NCI-H1436 treated with DMSO at 0.1 percent for 48 hours (cell line): ENCODE measurements around the gene ANKRD11.
"Not testable (repeated sequence)": the region's sequence is repeated elsewhere in the genome, so short reads cannot be mapped to it uniquely, and the experiment has no call there.

ENCODE experiments used
- DNase-seq: peaks from one replicate; lab custom pipeline; 2025; lab: John Stamatoyannopoulos, UW

ANKRD11 gene

DNA sequence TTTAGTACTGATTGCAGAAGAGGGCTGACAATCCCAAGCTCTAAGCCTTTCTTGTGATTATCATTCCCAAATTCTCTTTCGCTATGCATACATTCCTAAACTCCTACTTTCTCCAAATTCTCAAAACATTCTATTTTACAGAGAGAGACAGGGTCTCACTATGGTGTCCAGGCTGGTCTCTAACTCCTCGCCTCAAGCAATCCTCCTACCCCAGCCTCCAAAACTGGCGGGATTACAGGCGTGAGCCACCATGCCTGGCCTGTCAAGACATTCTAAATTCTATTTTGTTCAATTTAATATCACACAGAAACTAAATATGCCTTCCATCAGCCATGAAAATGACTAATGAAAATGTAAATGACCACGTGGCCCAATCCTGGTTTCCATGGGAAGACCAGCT, 39.8 kb downstream of the ANKRD11 start:
- no peak for DNase-seq

- DNase-seq = no peak
These were observed 40.5 kb downstream of the ANKRD11 start for GRCh38 chr16:89449726-89450335.

DNA sequence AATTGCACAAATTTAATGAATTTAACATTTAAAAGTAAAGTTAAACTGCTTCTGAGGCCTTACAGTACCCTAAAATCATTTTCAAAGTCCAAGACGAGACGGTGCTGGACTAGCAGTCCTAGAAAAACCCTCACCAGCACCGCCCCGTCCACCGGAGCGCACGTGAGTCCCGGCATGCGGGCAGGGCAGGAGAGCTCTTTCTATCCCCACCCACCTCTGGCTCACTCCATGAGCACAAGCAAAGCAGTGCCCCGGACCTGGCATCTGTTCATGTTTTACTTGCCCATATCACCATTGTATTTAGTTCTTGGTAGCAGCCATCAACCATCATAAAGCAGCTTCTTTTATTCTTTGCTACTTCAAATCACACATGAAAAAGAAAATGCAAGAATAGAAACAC, 41.7 kb downstream of the ANKRD11 start:
- no peak for DNase-seq

- no peak for DNase-seq
These were observed 43.4 kb downstream of the ANKRD11 start for GRCh38 chr16:89446975-89447293.

DNA sequence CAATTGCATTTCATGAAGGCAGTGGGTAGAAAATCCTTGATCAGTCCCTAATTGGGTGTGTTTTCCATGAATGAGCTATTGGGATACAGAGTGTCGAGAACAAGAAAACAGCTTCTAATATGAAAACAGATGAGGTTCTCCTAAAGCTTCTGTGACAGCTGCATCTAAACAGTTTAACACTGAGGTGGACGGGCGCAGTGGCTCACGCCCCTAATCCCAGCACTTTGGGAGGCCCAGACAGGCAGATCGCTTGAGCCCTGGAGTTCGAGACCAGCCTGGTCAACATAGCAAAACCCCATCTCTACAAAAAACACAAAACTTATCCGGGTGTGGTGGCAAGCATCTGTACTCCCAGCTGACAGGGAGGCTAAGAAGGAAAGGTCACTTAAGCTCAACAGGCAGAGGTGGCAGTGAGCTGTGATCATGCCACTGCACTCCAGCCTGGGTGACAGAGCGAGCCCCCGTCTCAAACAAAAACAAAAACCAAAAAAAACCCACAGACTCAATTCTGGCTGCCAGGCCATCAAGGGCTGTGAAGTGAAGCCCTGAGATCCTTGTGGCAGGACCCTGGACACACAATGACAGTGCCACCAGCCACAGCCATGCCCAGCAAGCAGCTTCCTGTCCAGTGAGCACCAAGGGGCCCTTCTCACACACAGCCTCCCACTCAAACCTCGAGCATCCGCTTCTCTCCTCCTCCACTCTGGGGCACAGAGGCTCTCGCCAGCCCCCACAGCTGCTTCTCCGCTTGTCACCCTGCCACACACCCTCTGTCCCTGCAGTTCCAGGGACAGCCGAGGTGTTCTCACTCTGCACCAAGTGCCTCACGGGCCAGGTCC, 44.0 kb downstream of the ANKRD11 start:
- no peak for DNase-seq

- DNase-seq = no peak
These were observed 45.2 kb downstream of the ANKRD11 start for GRCh38 chr16:89445166-89445565.

DNA sequence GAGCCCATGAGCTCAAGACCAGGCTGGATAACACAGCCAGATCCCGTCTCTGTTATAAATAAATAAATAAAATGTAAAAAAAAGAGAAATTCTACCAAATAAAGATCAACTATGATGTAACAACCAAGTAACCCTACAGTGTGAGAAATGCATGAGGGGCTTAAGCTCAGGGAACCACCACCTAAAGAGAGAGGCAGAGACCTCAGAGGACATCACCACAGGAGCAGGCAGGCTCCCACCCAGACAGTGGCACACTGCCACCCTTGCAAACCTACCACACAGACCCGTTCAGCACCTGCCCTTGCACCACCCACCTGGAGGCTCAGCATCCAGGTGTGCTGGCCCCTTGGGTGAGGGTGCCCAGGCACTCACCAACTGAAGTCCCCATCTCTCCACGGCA, 45.6 kb downstream of the ANKRD11 start:
- DNase-seq = no peak

DNA sequence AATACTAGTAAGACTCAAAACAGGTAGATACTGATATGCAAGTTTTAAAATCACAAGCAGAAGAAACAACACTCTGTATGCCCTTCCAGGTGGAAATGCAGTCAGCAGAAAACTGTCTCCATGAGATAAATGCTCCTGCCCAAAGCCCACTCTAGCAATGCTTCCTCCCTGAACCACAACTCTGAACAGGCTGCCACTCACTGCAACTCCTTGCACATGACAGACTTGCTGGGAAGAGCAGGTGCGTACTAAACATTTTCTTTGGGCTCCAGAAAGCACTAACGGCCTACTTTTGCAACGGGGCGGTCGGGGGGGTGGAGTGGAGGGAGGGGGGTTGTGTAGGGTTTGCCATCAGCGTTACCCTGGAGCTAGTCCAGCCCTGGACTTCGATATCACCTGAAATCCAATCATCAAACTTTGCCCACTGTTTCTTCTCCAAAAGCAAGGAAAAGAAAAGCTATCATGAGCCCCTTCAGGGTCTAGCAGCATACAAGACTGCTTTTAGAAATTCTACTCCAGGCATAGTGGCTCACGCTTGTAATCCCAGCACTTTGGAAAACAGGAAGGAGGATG, 46.1 kb downstream of the ANKRD11 start:
- DNase-seq = no peak

DNA sequence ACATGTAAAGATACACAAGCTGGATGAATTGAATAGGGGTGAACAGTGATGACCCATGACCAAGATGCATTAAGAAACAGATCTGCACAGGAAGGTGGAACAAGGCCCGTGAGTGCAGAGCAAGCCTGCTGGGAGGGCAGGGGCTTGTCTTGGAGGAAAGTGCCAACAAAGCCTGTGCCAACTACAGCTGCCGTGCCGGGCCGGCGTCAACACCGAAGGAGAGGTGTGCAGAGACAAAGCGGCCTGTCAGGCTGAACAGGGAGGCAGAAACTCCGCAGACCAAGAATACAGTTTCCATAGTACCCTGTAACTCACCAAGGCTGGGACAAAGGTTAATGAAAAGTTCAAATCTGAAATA, 46.7 kb downstream of the ANKRD11 start:
- DNase-seq = no peak

- no peak for DNase-seq
These were observed 47.2 kb downstream of the ANKRD11 start for GRCh38 chr16:89442990-89443726.

- no peak for DNase-seq
These were observed 47.8 kb downstream of the ANKRD11 start for GRCh38 chr16:89442588-89442987.

DNA sequence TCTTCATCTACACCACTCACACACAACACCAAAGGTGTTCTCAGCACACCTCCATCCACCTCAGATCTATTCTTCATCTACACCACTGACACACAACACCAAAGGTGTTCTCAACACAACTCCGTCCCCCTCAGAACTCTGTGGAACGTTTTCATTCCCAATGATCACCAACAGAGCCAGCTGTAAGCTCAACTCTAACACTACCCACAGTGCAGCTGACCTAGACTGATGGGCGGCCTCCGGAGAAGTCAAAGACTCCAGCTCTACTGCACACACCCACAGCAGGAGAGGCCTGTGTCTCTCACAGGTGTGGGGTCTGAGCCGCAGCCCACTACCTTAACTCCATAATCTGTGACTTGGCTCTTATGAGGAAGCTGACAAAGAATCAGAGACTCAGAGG, 50.7 kb downstream of the ANKRD11 start:
- no peak for DNase-seq

- DNase-seq = no peak
These were observed 52.4 kb downstream of the ANKRD11 start for GRCh38 chr16:89437991-89438390.

GRCh38 chr16:89437251-89437987, 52.9 kb downstream of the ANKRD11 start:
- no peak for DNase-seq

- no peak for DNase-seq
These were observed 54.0 kb downstream of the ANKRD11 start for GRCh38 chr16:89436366-89436765.

GRCh38 chr16:89435059-89435458, 55.3 kb downstream of the ANKRD11 start:
- not testable (repeated sequence) for DNase-seq

DNA sequence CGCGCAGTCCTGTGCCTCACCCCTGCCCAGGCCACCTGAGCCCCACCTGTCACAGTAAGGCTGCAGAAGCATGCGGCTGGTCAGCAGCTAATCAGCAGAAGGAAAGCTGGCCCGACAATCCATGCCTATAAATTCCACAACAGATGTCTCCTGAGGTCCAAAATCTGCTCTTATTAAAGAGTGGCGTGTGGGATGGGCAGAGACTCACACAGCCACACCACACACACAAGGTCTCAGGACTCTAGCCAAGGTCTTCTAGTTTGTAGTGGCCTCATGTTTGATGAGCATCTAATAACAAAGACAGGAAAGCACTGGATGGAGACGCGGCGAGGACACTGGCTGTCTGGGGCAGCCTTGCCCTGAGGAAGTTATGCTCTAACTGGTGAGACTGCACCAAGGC, 55.9 kb downstream of the ANKRD11 start:
- no peak for DNase-seq

DNA sequence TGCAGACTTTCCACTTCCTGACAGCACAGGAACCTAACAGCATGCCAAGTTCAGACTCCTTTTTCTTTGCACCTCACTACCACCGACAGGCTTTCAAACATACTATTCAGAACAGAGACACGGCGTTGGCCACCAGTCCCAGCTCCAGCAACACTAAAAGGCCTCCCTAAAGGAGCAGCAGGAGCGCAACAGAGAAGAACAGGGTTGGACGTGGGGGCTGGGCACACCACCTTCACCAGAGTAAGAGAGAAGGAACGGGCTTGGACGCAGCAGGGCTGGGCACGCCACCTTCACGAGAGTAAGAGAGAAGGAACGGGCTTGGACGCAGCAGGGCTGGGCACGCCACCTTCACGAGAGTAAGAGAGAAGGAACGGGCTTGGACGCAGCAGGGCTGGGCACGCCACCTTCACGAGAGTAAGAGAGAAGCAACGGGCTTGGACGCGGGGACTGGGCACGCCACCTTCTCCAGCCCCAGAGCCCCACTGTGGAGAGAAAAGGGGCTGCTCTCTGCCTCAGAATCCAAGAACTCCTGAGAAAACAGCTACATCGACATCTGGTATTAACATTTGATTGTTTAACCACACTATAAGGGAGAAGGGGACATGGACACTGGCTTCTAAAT, 56.9 kb downstream of the ANKRD11 start:
- DNase-seq = not testable (repeated sequence)

DNA sequence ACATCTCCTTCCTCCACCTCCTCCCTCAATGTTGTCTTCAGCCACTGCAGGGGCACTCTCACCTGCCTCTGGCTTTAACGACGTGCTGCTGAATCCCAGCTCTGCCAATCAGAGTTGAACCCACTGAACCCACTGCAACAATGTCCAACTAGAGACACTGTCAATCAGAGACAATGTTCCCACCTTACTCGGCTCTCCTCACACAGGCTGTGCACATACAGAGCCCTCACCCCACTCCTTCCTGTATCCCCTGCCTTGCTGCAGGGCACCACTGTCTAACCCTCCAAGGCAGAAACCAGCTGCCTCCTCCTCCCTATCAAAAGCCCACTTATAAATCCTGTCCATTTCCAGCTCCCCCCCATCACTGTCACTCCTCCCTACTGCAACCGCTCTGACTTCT, 58.7 kb downstream of the ANKRD11 start:
- no peak for DNase-seq

DNA sequence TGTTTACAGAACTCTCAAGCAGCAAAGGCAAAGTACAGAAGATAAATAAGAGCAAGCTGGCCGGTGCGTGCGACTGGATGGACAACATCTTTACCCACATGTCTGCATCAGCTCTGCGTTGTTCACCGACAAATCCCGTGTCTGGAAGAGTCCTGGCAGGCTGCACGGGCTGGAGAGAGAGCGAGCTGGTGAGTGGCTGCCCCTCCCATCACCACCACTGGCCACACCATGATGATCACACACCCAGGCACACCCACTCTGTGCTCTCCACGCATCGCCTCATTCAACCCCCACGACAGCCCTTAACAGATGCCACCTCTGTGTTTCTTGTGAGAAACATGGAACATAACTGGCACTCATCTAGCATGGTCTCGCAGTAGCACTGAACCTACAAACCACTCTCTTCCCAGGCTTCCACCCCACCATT, 59.2 kb downstream of the ANKRD11 start:
- DNase-seq = no peak

DNA sequence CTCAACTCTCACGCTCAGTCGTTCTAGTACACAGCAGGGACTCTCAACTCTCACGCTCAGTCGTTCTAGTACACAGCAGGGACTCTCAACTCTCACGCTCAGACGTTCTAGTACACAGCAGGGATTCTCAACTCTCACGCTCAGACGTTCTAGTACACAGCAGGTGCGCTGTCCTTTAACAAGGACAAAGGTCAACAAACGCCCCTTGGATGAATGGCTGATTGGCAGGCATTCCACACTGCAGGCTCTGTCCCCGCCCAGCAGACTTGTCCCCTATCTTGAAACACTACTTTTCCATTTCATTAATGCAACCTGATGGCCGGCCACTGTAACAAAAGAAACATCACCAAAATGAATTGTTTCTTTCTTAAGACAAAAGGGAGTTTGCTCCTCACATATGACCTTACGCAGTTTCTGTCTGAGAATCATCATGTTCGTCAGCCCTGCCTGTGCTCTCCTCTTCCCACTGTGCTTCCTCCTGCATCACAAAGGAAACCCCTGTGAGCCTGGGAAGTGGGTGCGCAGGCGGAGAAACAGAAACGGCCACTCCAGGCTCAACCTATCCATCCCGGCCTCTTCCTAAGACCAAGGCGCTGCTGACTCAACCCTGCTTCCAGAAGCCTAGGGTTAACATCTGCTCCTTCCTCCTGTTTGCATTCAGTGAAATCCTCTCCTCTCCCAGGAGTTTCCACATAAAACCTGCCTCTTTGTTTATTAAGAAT, 59.8 kb downstream of the ANKRD11 start:
- no peak for DNase-seq
